ENCODE data around the gene CHRNB1.

CHRNB1 gene

GRCh38 chr17:7403727-7403976, 41.2 kb upstream of the CHRNB1 start:
- peaks cover 8 to 14% of the 10 kb centered on the region in 2 experiments for H3K4me1 ChIP-seq (ENCODE audit: control insufficient read depth in 1 of 2, insufficient read depth in 2 of 2, low read length in 2 of 2)
- peak overlapping the region; percentile 17 for H2AFZ ChIP-seq (ENCODE audit: insufficient read depth, low read length, poor library complexity)
- no peak overlapping the region for H2BK12ac ChIP-seq (ENCODE audit: low read length)
- DNase-seq = no peak
- peak overlapping the region; percentile 91 for H3K14ac ChIP-seq (ENCODE audit: low read length)
- no peak overlapping the region for H3K4ac ChIP-seq (ENCODE audit: low read depth, low read length)
- no peaks in the 10 kb centered on the region for H3K9me3 ChIP-seq (ENCODE audit: insufficient read depth, low read depth, low read length)
- peak overlapping the region; percentile 87 for H4K12ac ChIP-seq (ENCODE audit: low read depth, low read length)
- H2BK5ac ChIP-seq (ENCODE audit: low read depth, low read length, poor library complexity) = peak overlapping the region; percentile 96
- H3K23ac ChIP-seq (ENCODE audit: low read length) = no peak overlapping the region
- peaks cover 15% of the 10 kb centered on the region for H3K79me1 ChIP-seq (ENCODE audit: low read length)
- H4K8ac ChIP-seq (ENCODE audit: low read depth, low read length) = peak overlapping the region; percentile 94
- peak overlapping the region; percentile 95 for H3K27ac ChIP-seq (ENCODE audit: low read depth, low read length)
- no peaks in the 10 kb centered on the region for H3K27me3 ChIP-seq (ENCODE audit: insufficient read depth, low read length)
- H2BK120ac ChIP-seq (ENCODE audit: insufficient read depth, low read length, poor library complexity) = peak overlapping the region; percentile 79
- peaks cover 2 to 3% of the 10 kb centered on the region in 2 experiments for H3K36me3 ChIP-seq (ENCODE audit: control insufficient read depth in 1 of 2, insufficient read depth in 2 of 2, low read length in 2 of 2)
- peak overlapping the region; percentile 93 for H3K9ac ChIP-seq (ENCODE audit: low read length)
- H3K79me2 ChIP-seq (ENCODE audit: control insufficient read depth, insufficient read depth, low read length, poor library complexity) = peaks cover 3% of the 10 kb centered on the region
- peak overlapping the region; percentile 83 for H3K4me3 ChIP-seq (ENCODE audit: low read depth, low read length)
- H2AK5ac ChIP-seq (ENCODE audit: low read length) = no peak overlapping the region
- H3K18ac ChIP-seq (ENCODE audit: low read length) = peak overlapping the region; percentile 96
- H3K4me2 ChIP-seq (ENCODE audit: low read length) = peak overlapping the region; percentile 85
- H4K91ac ChIP-seq (ENCODE audit: low read depth, low read length) = peak overlapping the region; percentile 83
- WGBS (ENCODE audit: extremely low coverage, insufficient coverage, insufficient read length) = no CpG with 5 or more reads among the region's 13 CpGs

- no peaks in the 10 kb centered on the region for H3K9me3 ChIP-seq (ENCODE audit: insufficient read depth, low read depth, low read length)
- H3K27me3 ChIP-seq (ENCODE audit: insufficient read depth, low read length) = no peaks in the 10 kb centered on the region
- H3K4me3 ChIP-seq (ENCODE audit: low read depth, low read length) = peak within 1 kb of the TSS; percentile 83
- H3K4me2 ChIP-seq (ENCODE audit: low read length) = peak within 1 kb of the TSS; percentile 85
- H3K27ac ChIP-seq (ENCODE audit: low read depth, low read length) = peak within 1 kb of the TSS; percentile 95
- H2BK12ac ChIP-seq (ENCODE audit: low read length) = peak within 1 kb of the TSS; percentile 94
- peak within 1 kb of the TSS; percentile 83 for H4K91ac ChIP-seq (ENCODE audit: low read depth, low read length)
- H3K4me1 ChIP-seq (ENCODE audit: control insufficient read depth in 1 of 2, insufficient read depth in 2 of 2, low read length in 2 of 2) = peaks cover 8 to 14% of the 10 kb centered on the region in 2 experiments
- peaks cover 15% of the 10 kb centered on the region for H3K79me1 ChIP-seq (ENCODE audit: low read length)
- H3K23ac ChIP-seq (ENCODE audit: low read length) = peak within 1 kb of the TSS; percentile 34
- H3K18ac ChIP-seq (ENCODE audit: low read length) = peak within 1 kb of the TSS; percentile 96
- H4K8ac ChIP-seq (ENCODE audit: low read depth, low read length) = peak within 1 kb of the TSS; percentile 94
- peak within 1 kb of the TSS; percentile 3 for H2AK5ac ChIP-seq (ENCODE audit: low read length)
- DNase-seq = peak; percentile 100
- peak within 1 kb of the TSS; percentile 93 for H3K9ac ChIP-seq (ENCODE audit: low read length)
- H3K36me3 ChIP-seq (ENCODE audit: control insufficient read depth in 1 of 2, insufficient read depth in 2 of 2, low read length in 2 of 2) = peaks cover 6 to 8% of the 10 kb centered on the region in 2 experiments
- peak within 1 kb of the TSS; percentile 87 for H4K12ac ChIP-seq (ENCODE audit: low read depth, low read length)
- H2BK5ac ChIP-seq (ENCODE audit: low read depth, low read length, poor library complexity) = peak within 1 kb of the TSS; percentile 96
- WGBS (ENCODE audit: extremely low coverage, insufficient coverage, insufficient read length) = no CpG with 5 or more reads among the region's 49 CpGs
- H3K79me2 ChIP-seq (ENCODE audit: control insufficient read depth, insufficient read depth, low read length, poor library complexity) = peaks cover 3% of the 10 kb centered on the region
- H3K4ac ChIP-seq (ENCODE audit: low read depth, low read length) = peak within 1 kb of the TSS; percentile 78
- H3K14ac ChIP-seq (ENCODE audit: low read length) = peak within 1 kb of the TSS; percentile 91
- peak within 1 kb of the TSS; percentile 79 for H2BK120ac ChIP-seq (ENCODE audit: insufficient read depth, low read length, poor library complexity)
- peak within 1 kb of the TSS; percentile 89 for H2AFZ ChIP-seq (ENCODE audit: insufficient read depth, low read length, poor library complexity)
These were observed 40.7 kb upstream of the CHRNB1 start, which contains the start of gene TMEM256 for GRCh38 chr17:7403977-7404736. TMEM256 (minus strand) TSS chr17:7404097; CDS start chr17:7404084, 13 bp downstream.

- Histone ChIP-seq H4K12ac (ENCODE audit: low read depth, low read length) (peak overlapping the region; percentile 85), H2BK120ac (ENCODE audit: insufficient read depth, low read length, poor library complexity) (peak overlapping the region; percentile 62), H3K23ac (ENCODE audit: low read length) (no peak overlapping the region), H3K4me3 (ENCODE audit: low read depth, low read length) (peak overlapping the region; percentile 79), H3K14ac (ENCODE audit: low read length) (peak overlapping the region; percentile 53), H3K4me2 (ENCODE audit: low read length) (peak overlapping the region; percentile 71), H4K8ac (ENCODE audit: low read depth, low read length) (peak overlapping the region; percentile 86), H3K36me3 (ENCODE audit: control insufficient read depth in 1 of 2, insufficient read depth in 2 of 2, low read length in 2 of 2) (peaks cover 12 to 15% of the 10 kb centered on the region in 2 experiments), H3K18ac (ENCODE audit: low read length) (peak overlapping the region; percentile 96), H3K9me3 (ENCODE audit: insufficient read depth, low read depth, low read length) (no peaks in the 10 kb centered on the region), H3K27me3 (ENCODE audit: insufficient read depth, low read length) (no peaks in the 10 kb centered on the region), H3K27ac (ENCODE audit: low read depth, low read length) (peak overlapping the region; percentile 35), H3K4ac (ENCODE audit: low read depth, low read length) (peak overlapping the region; percentile 15), H2BK12ac (ENCODE audit: low read length) (no peak overlapping the region), H4K91ac (ENCODE audit: low read depth, low read length) (peak overlapping the region; percentile 70), H3K79me1 (ENCODE audit: low read length) (peaks cover 15% of the 10 kb centered on the region), H2AFZ (ENCODE audit: insufficient read depth, low read length, poor library complexity) (peak overlapping the region; percentile 89), H2BK5ac (ENCODE audit: low read depth, low read length, poor library complexity) (no peak overlapping the region), H3K4me1 (ENCODE audit: control insufficient read depth in 1 of 2, insufficient read depth in 2 of 2, low read length in 2 of 2) (peaks cover 6 to 14% of the 10 kb centered on the region in 2 experiments), H2AK5ac (ENCODE audit: low read length) (peak overlapping the region; percentile 53), H3K79me2 (ENCODE audit: control insufficient read depth, insufficient read depth, low read length, poor library complexity) (peaks cover 3% of the 10 kb centered on the region), H3K9ac (ENCODE audit: low read length) (peak overlapping the region; percentile 12)
- peak in 1 of 2 donors; percentile 42 for DNase-seq
- no CpG with 5 or more reads among the region's 65 CpGs for WGBS (ENCODE audit: extremely low coverage, insufficient coverage, insufficient read length)
These were observed 40.0 kb upstream of the CHRNB1 start for GRCh38 chr17:7404737-7405349.

- Histone ChIP-seq H3K4me2 (ENCODE audit: low read length) (peak overlapping the region; percentile 71), H3K27me3 (ENCODE audit: insufficient read depth, low read length) (no peaks in the 10 kb centered on the region), H3K4ac (ENCODE audit: low read depth, low read length) (peak overlapping the region; percentile 15), H4K8ac (ENCODE audit: low read depth, low read length) (peak overlapping the region; percentile 86), H2BK12ac (ENCODE audit: low read length) (no peak overlapping the region), H2AK5ac (ENCODE audit: low read length) (peak overlapping the region; percentile 75), H3K23ac (ENCODE audit: low read length) (no peak overlapping the region), H3K4me3 (ENCODE audit: low read depth, low read length) (peak overlapping the region; percentile 79), H3K9ac (ENCODE audit: low read length) (peak overlapping the region; percentile 12), H3K79me1 (ENCODE audit: low read length) (peaks cover 15% of the 10 kb centered on the region), H3K9me3 (ENCODE audit: insufficient read depth, low read depth, low read length) (no peaks in the 10 kb centered on the region), H3K36me3 (ENCODE audit: control insufficient read depth in 1 of 2, insufficient read depth in 2 of 2, low read length in 2 of 2) (peaks cover 17 to 18% of the 10 kb centered on the region in 2 experiments), H2AFZ (ENCODE audit: insufficient read depth, low read length, poor library complexity) (peak overlapping the region; percentile 89), H3K27ac (ENCODE audit: low read depth, low read length) (no peak overlapping the region), H4K91ac (ENCODE audit: low read depth, low read length) (peak overlapping the region; percentile 70), H2BK5ac (ENCODE audit: low read depth, low read length, poor library complexity) (no peak overlapping the region), H2BK120ac (ENCODE audit: insufficient read depth, low read length, poor library complexity) (peak overlapping the region; percentile 62), H3K14ac (ENCODE audit: low read length) (peak overlapping the region; percentile 53), H4K12ac (ENCODE audit: low read depth, low read length) (peak overlapping the region; percentile 85), H3K18ac (ENCODE audit: low read length) (peak overlapping the region; percentile 96), H3K4me1 (ENCODE audit: control insufficient read depth in 1 of 2, insufficient read depth in 2 of 2, low read length in 2 of 2) (peaks cover 4 to 14% of the 10 kb centered on the region in 2 experiments), H3K79me2 (ENCODE audit: control insufficient read depth, insufficient read depth, low read length, poor library complexity) (peaks cover 3% of the 10 kb centered on the region)
- no peak for DNase-seq
- whole genome bisulfite sequencing (ENCODE audit: extremely low coverage, insufficient coverage, insufficient read length) = no CpG with 5 or more reads among the region's 38 CpGs
These were observed 39.3 kb upstream of the CHRNB1 start for GRCh38 chr17:7405350-7406234.

Measured in trophoblast cell (in vitro differentiated cells and primary cell).